HepG2 (cell line): ENCODE results near the gene NCOA7. TPM values are rescaled to one million over a fixed set of nuclear protein-coding genes. Genes with fewer than 3 reads are reported as not detected.

Experiments
- ATAC-seq: fragments of 200-7000 bp; cut with Tn5 transposase; 3 replicates; pipeline ENCODE4 v1.9.1; 2020; ENCODE audit warnings: mild to moderate bottlenecking, moderate library complexity
- BruUV-seq: library from RNA; stranded (reverse); fragments of 400-500 nt; replicated peaks from 2 replicates; lab custom pipeline; 2021; lab: Mats Ljungman, UMichigan
- CTCF ChIA-PET: fragments of 300-600 bp; formaldehyde crosslinking; extraction: SDS; loops from one replicate; lab custom pipeline; 2021; ENCODE audit warnings: low total read pairs, inconsistent platforms, low intra/inter-chr PET ratio; lab: Yijun Ruan, JAX
- POLR2A ChIA-PET: fragments of 350-600 bp; sonication (Branson Sonifier 250); formaldehyde crosslinking; loops from one replicate; lab custom pipeline; 2020; ENCODE audit warnings: antibody characterized with exemption, inconsistent platforms; lab: Yijun Ruan, JAX
- DNase-seq: peaks from one replicate; pipeline ENCODE4 v3.0.0-alpha.2; 2015; ENCODE audit warnings: low spot score
- FAIRE-seq: peaks from 3 replicates; lab custom pipeline; 2011; peaks lifted over from hg19 to GRCh38; lab: Jason Lieb, UNC
- H2AFZ ChIP-seq: one replicate; pipeline ENCODE4 v1.6.1; 2011; ENCODE audit warnings: low read length, inconsistent platforms
- H3K27ac ChIP-seq: fragments of 300-600 bp; 3 replicates; pipeline ENCODE4 v1.8.0; 2011; ENCODE audit warnings: mixed run types, mild to moderate bottlenecking, mixed read lengths, low read length, inconsistent platforms; ENCODE audit not compliant: insufficient read depth; ENCODE audit errors: extremely low read length
- H3K27me3 ChIP-seq, 2 experiments: fragments of 200-600 bp in 1 of 2; 2 replicates in 1 of 2; 3 replicates in 1 of 2; pipeline versions ENCODE4 v1.6.0 to v1.8.0; 2011; ENCODE audit warnings: low read length in 2 of 2, mild to moderate bottlenecking in 2 of 2, moderate library complexity in 2 of 2, inconsistent platforms in 1 of 2; ENCODE audit not compliant: insufficient read depth in 2 of 2, control insufficient read depth in 1 of 2
- H3K36me3 ChIP-seq, 2 experiments: fragments of 200-600 bp in 1 of 2; replicated peaks in 1 of 2; 2 replicates in 1 of 2; 3 replicates in 1 of 2; pipeline versions ENCODE4 v1.5.1 to v1.8.0; 2011; ENCODE audit warnings: low read length in 2 of 2, inconsistent platforms in 1 of 2; ENCODE audit not compliant: insufficient read depth in 2 of 2, control insufficient read depth in 1 of 2
- H3K4me1 ChIP-seq: 2 replicates; pipeline ENCODE4 v1.5.1; 2012; ENCODE audit warnings: low read length, inconsistent platforms; ENCODE audit not compliant: insufficient read depth
- H3K4me2 ChIP-seq: 2 replicates; pipeline ENCODE4 v1.6.0; 2011; ENCODE audit warnings: low read depth, low read length, inconsistent platforms
- H3K4me3 ChIP-seq, 3 experiments: fragments of 200-600 bp in 1 of 3; sonication (generic), shearing (Covaris generic) in 1 of 3; replicated peaks in 1 of 3; 2 replicates each; pipeline ENCODE4 v1.5.1; 2011 to 2016; ENCODE audit warnings: low read length in 3 of 3, inconsistent platforms in 2 of 3, low read depth in 2 of 3, mild to moderate bottlenecking in 2 of 3, control low read depth in 1 of 3, mixed read lengths in 1 of 3; ENCODE audit not compliant: insufficient read depth in 1 of 3
- H3K79me2 ChIP-seq: one replicate; pipeline ENCODE4 v1.6.1; 2011; ENCODE audit warnings: low read length, inconsistent platforms; ENCODE audit not compliant: insufficient read depth
- H3K9ac ChIP-seq: 2 replicates; pipeline ENCODE4 v1.6.0; 2011; ENCODE audit warnings: mild to moderate bottlenecking, low read depth, low read length, inconsistent platforms; ENCODE audit not compliant: insufficient read depth
- H3K9me3 ChIP-seq: 2 replicates; pipeline ENCODE4 v1.5.1; 2012; ENCODE audit warnings: mild to moderate bottlenecking, low read length
- H4K20me1 ChIP-seq: 2 replicates; pipeline ENCODE4 v1.6.0; 2011; ENCODE audit warnings: inconsistent platforms, mild to moderate bottlenecking, low read length, moderate library complexity; ENCODE audit not compliant: insufficient read depth
- ATF7-NPFF ChIP-seq: sonication (generic); formaldehyde crosslinking; IDR thresholded peaks from 2 replicates; pipeline ENCODE4 v1.8.1; 2023; ENCODE audit warnings: mild to moderate bottlenecking, low read depth, missing genetic modification reagents, moderate library complexity
- HOXA9 ChIP-seq: sonication (generic); formaldehyde crosslinking; IDR thresholded peaks from 2 replicates; pipeline ENCODE4 v1.8.1; 2022; ENCODE audit warnings: missing genetic modification reagents, mild to moderate bottlenecking, moderate library complexity, borderline replicate concordance
- NCOA2 ChIP-seq: sonication (generic); formaldehyde crosslinking; IDR thresholded peaks from 2 replicates; pipeline ENCODE4 v1.8.0; 2022; ENCODE audit warnings: inconsistent platforms
- NR2C2 ChIP-seq: sonication (generic); formaldehyde crosslinking; IDR thresholded peaks from 2 replicates; pipeline ENCODE4 v1.4.0; 2020; ENCODE audit warnings: missing genetic modification reagents, mild to moderate bottlenecking, moderate library complexity, borderline replicate concordance
- NR3C1 ChIP-seq: sonication (generic); formaldehyde crosslinking; IDR thresholded peaks from 2 replicates; pipeline ENCODE4 v1.4.0; 2020; ENCODE audit warnings: missing genetic modification reagents
- RFX5 ChIP-seq: IDR thresholded peaks from 2 replicates; pipeline ENCODE4 v1.6.1; 2011; ENCODE audit warnings: low read depth, low read length, improper control_type of control experiment
- RFXANK ChIP-seq: IDR thresholded peaks from 2 replicates; pipeline ENCODE4 v1.6.1; 2016
- SOX5 ChIP-seq: IDR thresholded peaks from 2 replicates; pipeline ENCODE4 v1.6.1; 2016; ENCODE audit warnings: borderline replicate concordance
- THAP11 ChIP-seq: IDR thresholded peaks from 2 replicates; pipeline ENCODE4 v1.6.1; 2016; ENCODE audit warnings: missing biosample characterization, missing genetic modification reagents
- ZC3H13 ChIP-seq: sonication (generic); formaldehyde crosslinking; IDR thresholded peaks from 2 replicates; pipeline ENCODE4 v1.8.1; 2023; ENCODE audit warnings: mild to moderate bottlenecking, missing genetic modification reagents, moderate library complexity
- ZFP37 ChIP-seq: sonication (generic); formaldehyde crosslinking; IDR thresholded peaks from 2 replicates; pipeline ENCODE4 v1.4.0; 2020; ENCODE audit warnings: missing genetic modification reagents, borderline replicate concordance
- ZNF34 ChIP-seq: sonication (generic); formaldehyde crosslinking; IDR thresholded peaks from 2 replicates; pipeline ENCODE4 v1.4.0; 2020; ENCODE audit warnings: mild to moderate bottlenecking, missing genetic modification reagents, borderline replicate concordance
- ZNF563 ChIP-seq: sonication (generic); formaldehyde crosslinking; IDR thresholded peaks from 2 replicates; pipeline ENCODE4 v1.8.0; 2022; ENCODE audit warnings: mild to moderate bottlenecking, moderate library complexity, missing genetic modification reagents
- WGBS: methylation state at CpG from one replicate; pipeline ENCODE4 v1.1.6; 2017; ENCODE audit warnings: low lambda C conversion rate; 5-methylcytosine and 5-hydroxymethylcytosine counted together
- in situ Hi-C: cut with HindIII; loops from 2 replicates; pipeline ENCODE4 v1.10.0; 2017; ENCODE audit warnings: low pct_unique_long_range_greater_than_20kb; ENCODE audit not compliant: extremely low pct_ligation_motif_present
- intact Hi-C: fragments of 100-400 bp; cut with micrococcal nuclease; formaldehyde crosslinking; loops from one replicate; pipeline ENCODE4 v1.10.0; 2022; ENCODE audit not compliant: unreplicated experiment
- polyA plus RNA-seq, 8 experiments: library from polyadenylated mRNA; depleted of rRNA in 3 of 8; stranded (reverse) in 7 of 8; unstranded in 1 of 8; fragments of >200 nt; fragmentation: Illumina TruSeq in 4 of 8; extraction: Trizol in 4 of 8; gene quantifications; 2 replicates each; pipeline versions ENCODE4 v1.2.1 to v1.2.3, GENCODE V29; 2011 to 2016; ENCODE audit warnings: low read depth in 4 of 8, missing spikeins in 1 of 8, mixed read lengths in 1 of 8; ENCODE audit not compliant: insufficient read depth in 1 of 8
- total RNA-seq, 5 experiments: library from RNA; depleted of rRNA; stranded (reverse); fragments of >200 nt; fragmentation: Illumina TruSeq; extraction: Trizol; gene quantifications; 2 replicates each; pipeline ENCODE4 v1.2.3, GENCODE V29; 2016; ENCODE audit warnings: low read depth in 1 of 5
- TF ChIP-seq, protein P1 (sequence below): sonication (generic); formaldehyde crosslinking; IDR thresholded peaks from 2 replicates; pipeline ENCODE4 v1.8.0; 2022; ENCODE audit warnings: mild to moderate bottlenecking, missing genetic modification reagents; ENCODE audit not compliant: insufficient replicate concordance
- TF ChIP-seq, protein P2 (sequence below): sonication (generic); formaldehyde crosslinking; IDR thresholded peaks from 2 replicates; pipeline ENCODE4 v1.5.0; 2020; ENCODE audit warnings: missing genetic modification reagents, mild to moderate bottlenecking, borderline replicate concordance
- TF ChIP-seq, protein P3 (sequence below): IDR thresholded peaks from 2 replicates; pipeline ENCODE4 v1.6.1; 2016; ENCODE audit warnings: missing genetic modification reagents, missing compliant biosample characterization
- TF ChIP-seq, protein P4 (sequence below): sonication (generic); formaldehyde crosslinking; IDR thresholded peaks from 2 replicates; pipeline ENCODE4 v1.4.0; 2020; ENCODE audit warnings: missing genetic modification reagents
- TF ChIP-seq, protein P5 (sequence below): sonication (generic); formaldehyde crosslinking; IDR thresholded peaks from 2 replicates; pipeline ENCODE4 v1.9.0; 2021; ENCODE audit warnings: missing genetic modification reagents, borderline replicate concordance

Gene NCOA7
- total and polyA plus RNA-seq, 2 of the 13 experiments (the other 11 are each of a cell fraction or from before 2014, with no cell fraction given), result 13.6 to 20.8 TPM

DNA sequence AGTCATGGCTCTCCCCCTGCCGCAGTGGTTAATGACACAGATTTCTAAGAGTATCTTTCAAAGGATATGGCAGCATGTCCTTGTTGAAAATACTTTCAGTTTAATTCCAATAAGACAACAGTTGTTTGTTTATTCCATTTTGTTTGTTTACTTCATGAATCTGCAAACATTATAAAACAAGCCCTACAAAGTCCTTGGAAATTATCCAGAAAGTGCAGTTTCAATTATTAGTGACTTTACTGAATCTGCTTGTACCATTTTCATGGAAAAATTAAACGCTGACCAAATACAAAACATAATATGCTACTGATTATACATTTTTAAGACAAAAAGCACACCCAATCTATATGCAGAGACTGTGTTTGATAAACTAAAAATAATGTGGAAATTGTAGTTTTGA lies 38.0 kb upstream of the NCOA7 start:
- Histone ChIP-seq H3K9me3 (no peaks in the 10 kb centered on the region), H3K4me3 (no peak overlapping the region), H2AFZ (no peak overlapping the region), H3K27ac (no peak overlapping the region), H3K27me3 (peaks cover 2 to 33% of the 10 kb centered on the region in 2 experiments; a peak in 4 of 5 replicates), H3K9ac (no peak overlapping the region), H4K20me1 (no peaks in the 10 kb centered on the region), H3K79me2 (no peaks in the 10 kb centered on the region), H3K36me3 (no peaks in the 10 kb centered on the region), H3K4me2 (no peak overlapping the region), H3K4me1 (peaks cover 23% of the 10 kb centered on the region)
- ChIA-PET CTCF (interaction anchor here (2.1 to 2.9 kb wide), 2 partner anchors 439 to 442 kb away, joined by 25 to 27 read pairs; no protein-coding TSS in a partner anchor), POLR2A (no interaction called here)
- BruUV-seq, result no TSS peak
- intact Hi-C loops, result loop anchor here (1.0 to 2.0 kb wide), 2 partner anchors 240 to 438 kb away; no protein-coding TSS in a partner anchor
- DNase-seq, result no peak
- FAIRE-seq, result no peak
- WGBS, result 91% methylated on average over 2 of the region's 2 CpGs
- in situ Hi-C loops, result loop anchor here (5.0 to 25.0 kb wide), 2 partner anchors 440 to 890 kb away; no protein-coding TSS in a partner anchor
- ATAC-seq, result no peak
- TF ChIP-seq ZFP37 (no peak), ATF7-NPFF (no peak), RFXANK (CRISPR knock-in tag) (no peak), THAP11 (CRISPR knock-in tag) (no peak), NCOA2 (CRISPR knock-in tag) (no peak), NR2C2 (CRISPR knock-in tag) (no peak), ZNF34 (CRISPR knock-in tag) (no peak), RFX5 (no peak), SOX5 (CRISPR knock-in tag) (no peak), NR3C1 (CRISPR knock-in tag) (no peak), ZC3H13 (no peak), ZNF563 (CRISPR knock-in tag) (no peak), HOXA9 (CRISPR knock-in tag) (no peak)
- TF ChIP-seq, protein P1, sequence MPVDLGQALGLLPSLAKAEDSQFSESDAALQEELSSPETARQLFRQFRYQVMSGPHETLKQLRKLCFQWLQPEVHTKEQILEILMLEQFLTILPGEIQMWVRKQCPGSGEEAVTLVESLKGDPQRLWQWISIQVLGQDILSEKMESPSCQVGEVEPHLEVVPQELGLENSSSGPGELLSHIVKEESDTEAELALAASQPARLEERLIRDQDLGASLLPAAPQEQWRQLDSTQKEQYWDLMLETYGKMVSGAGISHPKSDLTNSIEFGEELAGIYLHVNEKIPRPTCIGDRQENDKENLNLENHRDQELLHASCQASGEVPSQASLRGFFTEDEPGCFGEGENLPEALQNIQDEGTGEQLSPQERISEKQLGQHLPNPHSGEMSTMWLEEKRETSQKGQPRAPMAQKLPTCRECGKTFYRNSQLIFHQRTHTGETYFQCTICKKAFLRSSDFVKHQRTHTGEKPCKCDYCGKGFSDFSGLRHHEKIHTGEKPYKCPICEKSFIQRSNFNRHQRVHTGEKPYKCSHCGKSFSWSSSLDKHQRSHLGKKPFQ (CRISPR knock-in tag), result no peak
- TF ChIP-seq, protein P2, sequence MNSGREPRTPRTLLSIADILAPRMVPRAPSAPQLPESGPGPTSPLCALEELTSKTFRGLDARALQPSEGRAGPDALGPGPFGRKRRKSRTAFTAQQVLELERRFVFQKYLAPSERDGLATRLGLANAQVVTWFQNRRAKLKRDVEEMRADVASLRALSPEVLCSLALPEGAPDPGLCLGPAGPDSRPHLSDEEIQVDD (CRISPR knock-in tag), result no peak
- TF ChIP-seq, protein P3, sequence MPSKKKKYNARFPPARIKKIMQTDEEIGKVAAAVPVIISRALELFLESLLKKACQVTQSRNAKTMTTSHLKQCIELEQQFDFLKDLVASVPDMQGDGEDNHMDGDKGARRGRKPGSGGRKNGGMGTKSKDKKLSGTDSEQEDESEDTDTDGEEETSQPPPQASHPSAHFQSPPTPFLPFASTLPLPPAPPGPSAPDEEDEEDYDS (CRISPR knock-in tag), result no peak
- TF ChIP-seq, protein P4, sequence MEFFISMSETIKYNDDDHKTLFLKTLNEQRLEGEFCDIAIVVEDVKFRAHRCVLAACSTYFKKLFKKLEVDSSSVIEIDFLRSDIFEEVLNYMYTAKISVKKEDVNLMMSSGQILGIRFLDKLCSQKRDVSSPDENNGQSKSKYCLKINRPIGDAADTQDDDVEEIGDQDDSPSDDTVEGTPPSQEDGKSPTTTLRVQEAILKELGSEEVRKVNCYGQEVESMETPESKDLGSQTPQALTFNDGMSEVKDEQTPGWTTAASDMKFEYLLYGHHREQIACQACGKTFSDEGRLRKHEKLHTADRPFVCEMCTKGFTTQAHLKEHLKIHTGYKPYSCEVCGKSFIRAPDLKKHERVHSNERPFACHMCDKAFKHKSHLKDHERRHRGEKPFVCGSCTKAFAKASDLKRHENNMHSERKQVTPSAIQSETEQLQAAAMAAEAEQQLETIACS (CRISPR knock-in tag), result no peak
- TF ChIP-seq, protein P5, sequence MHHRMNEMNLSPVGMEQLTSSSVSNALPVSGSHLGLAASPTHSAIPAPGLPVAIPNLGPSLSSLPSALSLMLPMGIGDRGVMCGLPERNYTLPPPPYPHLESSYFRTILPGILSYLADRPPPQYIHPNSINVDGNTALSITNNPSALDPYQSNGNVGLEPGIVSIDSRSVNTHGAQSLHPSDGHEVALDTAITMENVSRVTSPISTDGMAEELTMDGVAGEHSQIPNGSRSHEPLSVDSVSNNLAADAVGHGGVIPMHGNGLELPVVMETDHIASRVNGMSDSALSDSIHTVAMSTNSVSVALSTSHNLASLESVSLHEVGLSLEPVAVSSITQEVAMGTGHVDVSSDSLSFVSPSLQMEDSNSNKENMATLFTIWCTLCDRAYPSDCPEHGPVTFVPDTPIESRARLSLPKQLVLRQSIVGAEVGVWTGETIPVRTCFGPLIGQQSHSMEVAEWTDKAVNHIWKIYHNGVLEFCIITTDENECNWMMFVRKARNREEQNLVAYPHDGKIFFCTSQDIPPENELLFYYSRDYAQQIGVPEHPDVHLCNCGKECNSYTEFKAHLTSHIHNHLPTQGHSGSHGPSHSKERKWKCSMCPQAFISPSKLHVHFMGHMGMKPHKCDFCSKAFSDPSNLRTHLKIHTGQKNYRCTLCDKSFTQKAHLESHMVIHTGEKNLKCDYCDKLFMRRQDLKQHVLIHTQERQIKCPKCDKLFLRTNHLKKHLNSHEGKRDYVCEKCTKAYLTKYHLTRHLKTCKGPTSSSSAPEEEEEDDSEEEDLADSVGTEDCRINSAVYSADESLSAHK (CRISPR knock-in tag), result no peak
